Stimulated activated CD8-positive, alpha-beta memory T cell treated with anti-CD3 and anti-CD28 coated beads, Interleukin-15, amount 100 ng/mL, for 48 hours (primary cell): Measurements from ENCODE around the gene PRUNE2.

Source experiments
- DNase-seq, 2 donors: peaks; one replicate each; pipeline ENCODE4 v3.0.0-alpha.2; 2020; ENCODE audit warnings: low read depth in 2 of 2

PRUNE2 gene

GRCh38 chr9:76902395-76902794, 3.5 kb downstream of the PRUNE2 start:
- no peak for DNase-seq

- DNase-seq = no peak
These were observed 4.1 kb downstream of the PRUNE2 start for GRCh38 chr9:76901801-76902200.

- DNase-seq = no peak
These were observed 5.0 kb downstream of the PRUNE2 start for GRCh38 chr9:76900884-76901440.

- no peak for DNase-seq
These were observed 7.1 kb downstream of the PRUNE2 start for GRCh38 chr9:76898786-76899185.

GRCh38 chr9:76897804-76898525, 7.9 kb downstream of the PRUNE2 start:
- no peak for DNase-seq

GRCh38 chr9:76896035-76896434, 9.9 kb downstream of the PRUNE2 start:
- no peak for DNase-seq

- no peak for DNase-seq
These were observed 10.7 kb downstream of the PRUNE2 start for GRCh38 chr9:76895186-76895585.

GRCh38 chr9:76894198-76894597, 11.7 kb downstream of the PRUNE2 start:
- no peak for DNase-seq

GRCh38 chr9:76893395-76893932, 12.4 kb downstream of the PRUNE2 start:
- no peak for DNase-seq

- no peak for DNase-seq
These were observed 14.0 kb downstream of the PRUNE2 start for GRCh38 chr9:76891874-76892273.

- DNase-seq = no peak
These were observed 14.6 kb downstream of the PRUNE2 start for GRCh38 chr9:76891279-76891678.

- DNase-seq = no peak
These were observed 18.0 kb downstream of the PRUNE2 start for GRCh38 chr9:76887951-76888350.

GRCh38 chr9:76887003-76887821, 18.7 kb downstream of the PRUNE2 start:
- DNase-seq = no peak

GRCh38 chr9:76886318-76886717, 19.6 kb downstream of the PRUNE2 start:
- no peak for DNase-seq

- DNase-seq = no peak
These were observed 21.1 kb downstream of the PRUNE2 start for GRCh38 chr9:76884823-76885222.

- no peak for DNase-seq
These were observed 22.5 kb downstream of the PRUNE2 start for GRCh38 chr9:76883341-76883855.

GRCh38 chr9:76882686-76883085, 23.2 kb downstream of the PRUNE2 start:
- DNase-seq = no peak

GRCh38 chr9:76880210-76880609, 25.7 kb downstream of the PRUNE2 start:
- DNase-seq = no peak

- DNase-seq = no peak
These were observed 27.0 kb downstream of the PRUNE2 start for GRCh38 chr9:76878933-76879332.

- DNase-seq = no peak
These were observed 28.0 kb downstream of the PRUNE2 start for GRCh38 chr9:76877961-76878360.

- DNase-seq = no peak
These were observed 29.8 kb downstream of the PRUNE2 start for GRCh38 chr9:76876098-76876497.

GRCh38 chr9:76873821-76874220, 32.1 kb downstream of the PRUNE2 start:
- DNase-seq = no peak
